K562 treated with DMSO at 1 percent for 48 hours (cell line): ENCODE measurements around the gene MS4A4E. TPM values are rescaled to one million over a fixed set of nuclear protein-coding genes. Genes with fewer than 3 reads are reported as not detected.

ENCODE experiments used
- total RNA-seq: library from RNA; unstranded; fragments of 300-600 nt; gene quantifications from 2 replicates; pipeline ENCODE4 v1.2.3, GENCODE V29; 2022; ENCODE audit warnings: low replicate concordance; ENCODE audit errors: extremely low read depth

Gene MS4A4E
- total RNA-seq: not detected in 2 replicates

DNA sequence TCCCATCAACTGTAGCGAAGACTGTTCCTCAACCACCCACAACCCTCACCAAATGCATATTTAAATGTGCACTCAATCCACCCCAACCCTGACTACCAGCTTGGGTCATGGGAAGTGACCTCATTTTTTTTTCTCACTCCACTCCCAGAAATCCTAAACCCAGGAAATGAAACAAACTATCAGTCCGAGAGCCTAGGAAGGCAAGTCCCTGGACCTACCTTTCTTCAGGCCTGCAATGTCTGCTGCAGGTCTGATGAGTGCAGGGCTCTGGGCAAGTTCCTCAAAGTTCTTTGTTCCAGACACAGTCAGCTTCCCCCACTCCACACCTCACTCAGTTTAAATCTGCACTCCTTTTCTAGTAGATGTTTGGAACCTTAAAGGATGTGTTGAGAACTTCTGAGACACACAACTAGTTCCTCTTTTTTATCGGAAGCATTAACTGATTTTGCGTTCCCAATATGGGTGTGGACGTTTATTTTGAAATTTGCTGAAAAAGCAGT is at the start of gene MS4A4E:
Gene MS4A4E (minus strand): TSS at position 398 of the 500 bp plus-strand sequence. CDS start 13,082 bp downstream, outside the sequence.

DNA sequence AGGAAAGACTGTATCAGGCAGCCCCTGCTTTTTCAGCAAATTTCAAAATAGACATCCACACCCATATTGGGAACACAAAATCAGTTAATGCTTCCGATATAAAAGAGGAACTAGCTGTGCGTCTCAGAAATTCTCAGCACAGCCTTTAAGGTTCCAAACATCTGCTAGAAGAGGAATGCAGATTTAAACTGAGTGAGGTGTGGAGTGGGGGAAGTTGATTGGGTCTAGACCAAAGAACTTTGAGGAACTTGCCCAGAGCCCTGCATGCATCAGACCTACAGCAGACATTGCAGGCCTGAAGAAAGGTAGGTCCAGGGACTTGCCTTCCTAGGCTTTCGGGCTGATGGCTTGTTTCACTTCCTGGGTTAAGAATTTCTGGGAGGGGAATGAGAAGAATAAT is 37.5 kb upstream of the MS4A4E start, which contains the start of gene MS4A4A:
Gene MS4A4A (plus strand): TSS at position 255 of the 400 bp plus-strand sequence. CDS start 10 bp downstream, at position 265.

DNA sequence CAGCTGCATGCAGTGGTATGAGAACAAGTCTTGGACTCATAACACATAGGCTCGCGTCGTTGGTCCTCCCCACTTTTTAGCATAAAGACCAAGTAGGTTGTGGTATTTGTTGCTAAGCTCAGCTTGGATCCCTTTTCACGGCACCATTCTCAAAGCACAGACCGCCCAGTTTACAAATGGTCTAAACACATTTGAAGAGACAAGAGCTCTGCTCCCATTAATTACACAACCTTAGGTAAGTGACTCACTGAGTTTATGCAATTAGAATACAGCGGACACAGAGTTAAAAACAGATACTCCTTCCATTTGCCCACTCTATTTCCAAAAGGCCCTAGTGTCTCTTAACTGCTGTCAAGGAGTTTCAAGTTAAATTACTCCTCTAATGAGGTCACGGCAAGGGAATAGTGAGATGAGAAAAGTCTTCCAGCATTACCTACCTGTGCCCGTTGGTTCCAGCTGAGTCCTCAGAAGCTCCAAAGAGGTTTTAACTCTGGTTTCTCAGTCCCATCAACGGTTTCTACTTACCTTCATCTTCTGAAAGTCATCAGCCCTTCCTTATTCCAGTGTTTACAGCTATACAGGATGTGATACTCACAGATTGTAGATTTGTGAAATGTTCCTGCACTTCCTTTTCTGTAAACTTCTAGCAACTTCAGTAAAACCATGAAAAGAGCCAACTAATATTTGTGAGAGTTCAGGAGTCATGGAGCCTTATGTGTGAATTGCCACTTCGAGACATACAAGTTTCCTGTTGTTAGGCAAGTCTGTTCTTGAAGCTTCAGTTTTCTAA is 60.2 kb downstream of the MS4A4E start, which contains the start of gene MS4A6A:
Gene MS4A6A (minus strand): TSS at position 543 of the 790 bp plus-strand sequence. CDS start 1,356 bp downstream, outside the sequence.

Other genes with a start within 250 kb of the MS4A4E start
- not detected in 2 replicates for gene OOSP4B, start 226.0 kb downstream of the MS4A4E start, total RNA-seq
- not detected in 2 replicates for gene OOSP2, start 202.7 kb downstream of the MS4A4E start, total RNA-seq
- gene MS4A3, start 186.5 kb downstream of the MS4A4E start, total RNA-seq: not detected in 2 replicates
- gene MS4A2, start 154.5 kb downstream of the MS4A4E start, total RNA-seq: not detected in 2 replicates
- gene MS4A6A, start 60.1 kb downstream of the MS4A4E start, total RNA-seq: not detected in 2 replicates
- not detected in 2 replicates for gene MS4A4A, start 37.5 kb upstream of the MS4A4E start, total RNA-seq
- gene MS4A6E, start 84.1 kb upstream of the MS4A4E start, total RNA-seq: not detected in 2 replicates
- not detected in 2 replicates for gene MS4A7, start 135.4 kb upstream of the MS4A4E start, total RNA-seq
- not detected in 2 replicates for gene MS4A14, start 153.3 kb upstream of the MS4A4E start, total RNA-seq
- gene MS4A5, start 186.4 kb upstream of the MS4A4E start, total RNA-seq: not detected in 2 replicates
- not detected in 2 replicates for gene MS4A1, start 212.7 kb upstream of the MS4A4E start, total RNA-seq
- gene MS4A12, start 249.6 kb upstream of the MS4A4E start, total RNA-seq: not detected in 2 replicates